Common myeloid progenitor, CD34-positive (primary cell): ENCODE measurements around the gene ETFB.
A peak's percentile ranks its signal among the peaks of the same experiment; 100 is the strongest.

Experiments
- CTCF ChIA-PET: fragments of 350-600 bp; sonication (Branson Sonifier 250); formaldehyde crosslinking; loops from one replicate; lab custom pipeline; 2021; ENCODE audit warnings: antibody characterized with exemption; lab: Charles Lee
- POLR2A ChIA-PET: fragments of 350-600 bp; sonication (Branson Sonifier 250); formaldehyde crosslinking; loops from one replicate; lab custom pipeline; 2021; ENCODE audit warnings: antibody characterized with exemption; lab: Charles Lee
- DNase-seq, 3 donors: peaks; one replicate each; pipeline versions ENCODE4 v3.0.0 to v3.0.0-alpha.2; 2013
- H3K27ac ChIP-seq, 2 experiments: 1 replicate in 1 of 2; 2 replicates in 1 of 2; pipeline ENCODE4 v1.7.0; 2013; ENCODE audit warnings: inconsistent platforms in 2 of 2, low read length in 2 of 2, mild to moderate bottlenecking in 2 of 2, low read depth in 1 of 2, moderate library complexity in 1 of 2; ENCODE audit not compliant: severe bottlenecking in 2 of 2, insufficient read depth in 1 of 2, poor library complexity in 1 of 2
- H3K27me3 ChIP-seq, 5 experiments: replicated peaks in 2 of 5; 1 replicate in 3 of 5; 2 replicates in 2 of 5; pipeline versions ENCODE4 v1.6.1 to v1.7.0; 2013; ENCODE audit warnings: low read length in 4 of 5, mild to moderate bottlenecking in 2 of 5, moderate library complexity in 2 of 5, inconsistent platforms in 1 of 5; ENCODE audit not compliant: insufficient read depth in 5 of 5, control insufficient read depth in 4 of 5
- H3K36me3 ChIP-seq, 4 experiments: 1 replicate in 2 of 4; 2 replicates in 2 of 4; pipeline versions ENCODE4 v1.6.1 to v1.7.0; 2013; ENCODE audit warnings: low read length in 3 of 4, control low read depth in 1 of 4, mild to moderate bottlenecking in 1 of 4; ENCODE audit not compliant: control insufficient read depth in 4 of 4, insufficient read depth in 4 of 4
- H3K4me1 ChIP-seq, 4 experiments: 1 replicate in 3 of 4; 2 replicates in 1 of 4; pipeline versions ENCODE4 v1.6.1 to v1.7.1; 2013; ENCODE audit warnings: low read length in 3 of 4, mild to moderate bottlenecking in 3 of 4, control low read depth in 1 of 4, inconsistent platforms in 1 of 4, moderate library complexity in 1 of 4; ENCODE audit not compliant: control insufficient read depth in 4 of 4, insufficient read depth in 4 of 4; ENCODE audit errors: control extremely low read depth in 1 of 4
- H3K4me3 ChIP-seq, 7 experiments: 1 replicate in 4 of 7; 2 replicates in 3 of 7; pipeline versions ENCODE4 v1.5.1 to v1.7.0; 2013; ENCODE audit warnings: mild to moderate bottlenecking in 7 of 7, low read length in 6 of 7, moderate library complexity in 6 of 7, inconsistent platforms in 2 of 7, low read depth in 2 of 7, control low read depth in 1 of 7; ENCODE audit not compliant: insufficient read depth in 4 of 7, control insufficient read depth in 1 of 7; ENCODE audit errors: extremely low read depth in 1 of 7
- H3K9me3 ChIP-seq, 5 experiments: 1 replicate in 4 of 5; 2 replicates in 1 of 5; pipeline versions ENCODE4 v1.6.1 to v1.7.1; 2013; ENCODE audit warnings: low read length in 4 of 5, mild to moderate bottlenecking in 2 of 5, inconsistent platforms in 1 of 5, low read depth in 1 of 5, moderate library complexity in 1 of 5; ENCODE audit not compliant: control insufficient read depth in 4 of 5, insufficient read depth in 2 of 5; ENCODE audit errors: control extremely low read depth in 1 of 5
- WGBS: methylation state at CpG from one replicate; pipeline ENCODE4 v1.1.5; 2013; ENCODE audit not compliant: insufficient coverage; 5-methylcytosine and 5-hydroxymethylcytosine counted together

Gene ETFB

DNA sequence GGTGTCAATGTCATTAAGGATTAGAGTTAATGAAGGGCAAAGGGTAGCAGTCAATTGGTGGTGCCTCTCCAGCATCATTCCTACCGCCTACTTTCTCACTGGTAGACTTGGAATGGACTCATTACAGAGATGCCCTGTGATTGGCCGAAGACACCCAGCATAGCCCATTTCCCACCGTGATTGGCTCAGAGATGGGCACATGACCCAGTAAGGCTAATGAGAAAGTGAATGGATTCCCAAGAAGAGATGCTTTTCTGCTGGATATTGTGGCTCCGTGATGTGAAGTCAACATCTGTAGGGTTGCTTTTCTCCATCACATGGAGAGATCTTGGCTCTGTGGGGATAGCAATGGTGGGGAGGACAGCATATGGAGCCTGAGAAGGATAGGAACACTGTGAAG lies 35.8 kb downstream of the ETFB start:
- peaks cover 0 to 26% (median 23%) of the 10 kb centered on the region in 4 experiments for H3K4me1 ChIP-seq
- no peak overlapping the region for H3K4me3 ChIP-seq
- ChIA-PET CTCF (interaction anchor here (0.7 kb wide), 1 partner anchor 221 kb away, joined by 3 read pairs; no protein-coding TSS in a partner anchor), POLR2A (no interaction called here)
- H3K27me3 ChIP-seq = peaks cover 2 to 42% (median 16%) of the 10 kb centered on the region in 5 experiments
- H3K27ac ChIP-seq = no peak overlapping the region
- 100% methylated on average over 3 of the region's 4 CpGs for WGBS
- H3K9me3 ChIP-seq = peaks cover 0 to 4% (median 2%) of the 10 kb centered on the region in 5 experiments
- no peak for DNase-seq
- no peaks in the 10 kb centered on the region for H3K36me3 ChIP-seq

DNA sequence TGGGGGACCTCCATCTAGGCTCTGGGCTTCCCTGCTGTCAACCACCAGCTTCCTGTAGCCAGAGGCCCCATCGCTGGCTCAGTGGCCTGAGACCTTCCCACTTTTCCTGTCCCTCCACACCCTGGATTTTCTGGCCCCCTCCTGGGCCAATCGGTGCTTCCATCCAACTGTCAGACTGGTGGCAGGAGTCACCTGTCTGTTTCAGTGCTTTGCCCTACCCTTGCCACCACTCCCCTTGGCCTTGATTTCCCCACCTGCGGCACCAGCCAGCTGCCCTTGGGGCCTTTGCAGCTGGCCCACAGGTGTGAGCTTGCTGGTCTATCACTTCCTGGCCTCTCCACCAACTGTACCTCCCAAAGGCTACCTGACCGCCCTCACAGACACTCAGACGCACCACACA lies 36.8 kb downstream of the ETFB start:
- Histone ChIP-seq H3K9me3 (peaks cover 0 to 4% (median 2%) of the 10 kb centered on the region in 5 experiments), H3K4me1 (peaks cover 0 to 26% (median 23%) of the 10 kb centered on the region in 4 experiments), H3K36me3 (no peaks in the 10 kb centered on the region), H3K4me3 (no peak overlapping the region), H3K27ac (no peak overlapping the region), H3K27me3 (peaks cover 2 to 51% (median 18%) of the 10 kb centered on the region in 5 experiments)
- ChIA-PET POLR2A (no interaction called here), CTCF (interaction anchor here (0.7 kb wide), 1 partner anchor 220 kb away, joined by 3 read pairs; no protein-coding TSS in a partner anchor)
- 69% methylated on average over 4 of the region's 5 CpGs for WGBS
- DNase-seq = no peak

DNA sequence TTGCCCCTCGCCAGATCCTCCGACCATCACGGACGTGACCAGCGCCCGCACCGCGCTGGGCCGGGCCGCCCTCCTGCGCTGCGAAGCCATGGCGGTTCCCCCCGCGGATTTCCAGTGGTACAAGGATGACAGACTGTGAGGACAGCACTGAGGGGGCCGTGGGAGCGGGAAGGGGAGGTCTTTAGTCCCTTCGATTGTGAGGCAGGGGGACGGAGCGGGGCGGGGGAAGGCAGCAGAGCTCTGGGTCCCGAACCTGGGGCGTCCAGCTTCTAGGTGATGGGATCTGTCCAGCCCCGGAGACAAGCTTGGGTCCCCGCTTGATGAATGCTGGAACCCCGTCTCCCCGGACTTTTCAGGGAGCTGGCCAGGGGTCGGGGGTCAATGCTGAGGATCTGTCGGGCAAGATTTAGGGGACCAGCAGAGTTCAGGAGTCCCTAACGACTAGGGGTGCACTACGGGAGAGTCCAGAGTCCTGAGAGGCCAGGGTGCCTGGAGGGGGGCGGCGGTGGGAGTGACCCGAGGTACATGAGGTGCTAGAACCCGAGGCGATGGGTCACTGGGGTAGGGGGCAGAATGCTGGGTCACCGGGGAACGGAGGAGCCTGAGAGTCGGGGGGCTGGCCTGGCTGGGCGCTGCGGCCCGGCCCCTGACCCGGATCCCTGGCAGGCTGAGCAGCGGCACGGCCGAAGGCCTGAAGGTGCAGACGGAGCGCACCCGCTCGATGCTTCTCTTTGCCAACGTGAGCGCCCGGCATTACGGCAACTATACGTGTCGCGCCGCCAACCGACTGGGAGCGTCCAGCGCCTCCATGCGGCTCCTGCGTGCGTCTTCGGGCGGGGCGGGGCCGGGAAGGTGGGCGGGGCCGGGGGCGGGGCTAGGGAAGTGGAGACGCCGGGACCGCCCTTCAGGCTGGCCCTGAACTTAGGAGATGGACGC lies 38.9 kb downstream of the ETFB start:
- 2% methylated on average over 67 of the region's 75 CpGs for WGBS

DNA sequence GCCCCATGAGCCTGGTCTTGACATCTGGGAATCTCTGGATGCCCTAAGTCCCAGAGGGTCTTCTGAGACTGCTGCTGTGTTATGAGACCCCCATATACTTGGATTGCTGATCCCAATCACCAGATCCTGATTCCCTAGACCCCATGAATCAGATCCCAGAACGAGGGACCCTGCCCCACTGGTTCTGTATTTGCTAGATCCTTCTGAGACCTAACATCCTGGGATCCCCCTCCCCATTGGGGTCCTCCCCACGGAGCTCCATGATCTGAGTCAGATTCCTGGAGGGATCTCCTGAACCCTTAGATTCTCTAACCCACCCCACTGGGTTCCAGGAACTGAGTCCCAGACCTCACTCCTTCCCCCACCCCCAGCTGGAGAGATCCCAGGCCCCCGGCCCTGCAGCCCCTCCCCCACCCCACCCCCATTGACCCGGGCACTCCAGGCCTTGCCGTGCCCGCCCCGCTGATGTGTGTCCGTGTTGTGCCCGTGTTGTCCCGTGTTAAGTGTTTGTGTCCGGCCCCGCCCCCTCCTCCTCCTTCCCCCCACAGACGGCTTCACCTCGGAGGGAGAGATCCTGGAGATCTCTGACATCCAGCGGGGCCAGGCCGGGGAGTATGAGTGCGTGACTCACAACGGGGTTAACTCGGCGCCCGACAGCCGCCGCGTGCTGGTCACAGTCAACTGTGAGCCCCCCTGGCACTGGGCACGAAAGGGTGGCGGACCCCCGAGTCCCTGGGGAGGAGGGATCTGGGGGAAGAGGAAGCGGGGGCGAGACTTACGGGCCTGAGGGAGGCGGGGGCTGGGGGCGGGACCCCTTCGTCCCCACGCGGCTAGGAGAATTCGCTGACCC lies 39.7 kb downstream of the ETFB start:
- peaks cover 0 to 3% (median 2%) of the 10 kb centered on the region in 5 experiments for H3K9me3 ChIP-seq
- CTCF ChIA-PET = interaction anchor here (1.0 to 1.2 kb wide), 2 partner anchors 43 to 170 kb away, joined by 3 to 4 read pairs; no protein-coding TSS in a partner anchor
- H3K27ac ChIP-seq = no peak overlapping the region
- H3K27me3 ChIP-seq = peaks cover 2 to 70% (median 31%) of the 10 kb centered on the region in 5 experiments
- POLR2A ChIA-PET = interaction anchor here (0.5 kb wide), 1 partner anchor 98 kb away, joined by 4 read pairs; no protein-coding TSS in a partner anchor
- peaks cover 0 to 26% (median 23%) of the 10 kb centered on the region in 4 experiments for H3K4me1 ChIP-seq
- 17% methylated on average over 20 of the region's 36 CpGs for WGBS
- DNase-seq = peak in 2 of 3 donors; percentile 34 to 53
- no peak overlapping the region for H3K4me3 ChIP-seq
- no peaks in the 10 kb centered on the region for H3K36me3 ChIP-seq

More for the DNA sequence above, 38.9 kb downstream of the ETFB start:
- no peaks in the 10 kb centered on the region for H3K36me3 ChIP-seq
- POLR2A ChIA-PET = no interaction called here
- no peak overlapping the region for H3K27ac ChIP-seq
- peak overlapping the region in 6 of 7 experiments; percentile 1 to 65 (median 42) for H3K4me3 ChIP-seq
- H3K27me3 ChIP-seq = peaks cover 2 to 70% (median 28%) of the 10 kb centered on the region in 5 experiments
- peaks cover 0 to 4% (median 2%) of the 10 kb centered on the region in 5 experiments for H3K9me3 ChIP-seq
- DNase-seq = peak; percentile 77 to 83 (median 80)
- H3K4me1 ChIP-seq = peaks cover 0 to 26% (median 23%) of the 10 kb centered on the region in 4 experiments
- CTCF ChIA-PET = interaction anchor here (1.0 to 1.6 kb wide), 4 partner anchors 11 to 171 kb away, joined by 3 to 5 read pairs (median 4); no protein-coding TSS in a partner anchor

DNA sequence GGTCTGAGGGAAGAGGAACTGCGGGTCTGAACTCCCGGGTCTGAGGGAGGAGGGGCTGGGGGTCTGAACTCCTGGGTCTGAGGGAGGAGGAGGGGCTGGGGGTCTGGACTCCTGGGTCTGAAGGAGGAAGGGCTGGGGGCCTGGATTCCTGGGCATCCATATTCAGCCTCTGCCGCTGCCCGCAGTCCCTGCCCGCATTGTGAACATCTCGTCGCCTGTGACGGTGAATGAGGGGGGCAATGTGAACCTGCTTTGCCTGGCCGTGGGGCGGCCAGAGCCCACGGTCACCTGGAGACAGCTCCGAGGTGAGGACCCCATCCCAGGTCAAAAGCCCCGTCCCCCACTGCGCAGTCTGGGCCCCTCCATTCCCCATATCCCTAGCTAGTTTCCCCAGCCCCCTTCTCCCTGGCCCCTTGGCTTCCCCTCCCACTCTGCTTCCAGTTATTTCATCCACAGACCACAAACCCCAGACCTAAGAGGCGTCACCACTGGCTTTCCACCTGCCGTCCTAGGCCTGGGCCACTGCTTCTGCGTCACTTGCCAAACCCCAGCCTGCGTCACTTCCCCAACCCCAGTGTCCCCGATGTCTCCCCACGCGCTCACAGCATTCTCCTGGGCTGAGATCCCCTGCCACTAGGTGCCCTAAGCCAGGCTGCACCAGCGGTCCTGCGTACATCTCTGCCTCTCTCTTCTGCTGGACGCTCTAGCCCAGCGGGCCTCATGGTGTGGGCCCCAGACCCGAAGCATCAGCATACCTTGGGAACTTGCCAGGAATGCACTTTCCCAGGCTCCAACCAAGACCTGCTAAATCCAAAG lies 40.8 kb downstream of the ETFB start:
- WGBS = 70% methylated on average over 19 of the region's 26 CpGs
- Histone ChIP-seq H3K27ac (no peak overlapping the region), H3K4me1 (peaks cover 0 to 26% (median 23%) of the 10 kb centered on the region in 4 experiments), H3K27me3 (peaks cover 2 to 70% (median 32%) of the 10 kb centered on the region in 5 experiments), H3K9me3 (no peaks in the 10 kb centered on the region), H3K4me3 (no peak overlapping the region), H3K36me3 (no peaks in the 10 kb centered on the region)
- ChIA-PET POLR2A (interaction anchor here (0.5 kb wide), 1 partner anchor 100 kb away, joined by 4 read pairs; no protein-coding TSS in a partner anchor), CTCF (interaction anchor here (1.4 kb wide), 1 partner anchor 165 kb away, joined by 3 read pairs; no protein-coding TSS in a partner anchor)
- peak; percentile 87 for DNase-seq

DNA sequence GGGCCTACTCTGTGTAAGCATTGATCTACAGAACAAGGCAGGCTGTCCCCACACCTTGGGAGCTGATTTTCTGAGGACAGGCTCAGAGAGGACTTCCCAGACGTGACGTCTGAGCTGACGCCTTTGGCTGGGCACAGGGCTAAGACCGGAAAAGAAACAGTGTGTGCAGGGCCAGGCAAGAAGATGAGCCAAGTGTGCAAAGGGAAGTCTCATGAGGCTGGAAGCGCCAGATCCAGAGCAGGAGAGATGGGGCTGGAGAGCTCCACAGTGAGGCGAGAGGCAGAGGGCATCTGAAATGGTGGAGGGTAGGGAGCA lies 42.1 kb downstream of the ETFB start:
- H3K9me3 ChIP-seq = no peaks in the 10 kb centered on the region
- peaks cover 2 to 62% (median 32%) of the 10 kb centered on the region in 5 experiments for H3K27me3 ChIP-seq
- ChIA-PET POLR2A (no interaction called here), CTCF (interaction anchor here (1.2 to 1.4 kb wide), 2 partner anchors 97 to 164 kb away, joined by 3 read pairs; no protein-coding TSS in a partner anchor)
- WGBS = 90% methylated on average over 6 of the region's 6 CpGs
- H3K4me1 ChIP-seq = peaks cover 0 to 26% (median 23%) of the 10 kb centered on the region in 4 experiments
- H3K4me3 ChIP-seq = no peak overlapping the region
- no peak for DNase-seq
- no peak overlapping the region for H3K27ac ChIP-seq
- no peaks in the 10 kb centered on the region for H3K36me3 ChIP-seq
